ENCODE results near the gene HTRA3. TPM values are rescaled to one million over a fixed set of nuclear protein-coding genes. Genes with fewer than 3 reads are reported as not detected.

HTRA3 gene
- total and polyA plus RNA-seq, 2 of the 8 experiments (the other 6 are each of a cell fraction or from before 2014, with no cell fraction given): 3.2 to 5.8 TPM

DNA sequence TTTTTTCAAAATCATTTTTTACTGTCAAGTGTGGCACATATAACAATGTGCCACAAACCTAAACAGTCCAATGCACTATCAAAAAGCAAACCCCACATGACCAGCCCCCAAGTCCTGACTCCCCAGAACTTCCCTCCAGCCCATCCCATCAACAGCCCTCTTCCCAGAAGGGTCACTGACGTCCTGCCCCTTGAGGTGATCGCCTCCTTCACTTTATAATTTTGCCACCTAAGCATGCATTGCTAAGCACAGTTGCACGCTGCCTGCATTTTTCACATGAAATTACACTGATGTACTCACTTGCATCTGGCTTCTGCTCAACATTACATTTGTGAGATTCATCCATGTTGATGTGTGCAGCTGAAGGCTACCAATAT, 42.5 kb downstream of the HTRA3 start:
- Histone ChIP-seq H3K23ac (ENCODE audit: insufficient read length) (no peak overlapping the region), H3K79me1 (ENCODE audit: low read depth, low read length) (no peaks in the 10 kb centered on the region), H4K5ac (ENCODE audit: insufficient read length, low read depth, low read length) (no peak overlapping the region), H4K20me1 (replicated peaks in 1 of 2; ENCODE audit: control insufficient read depth in 1 of 2, insufficient read depth in 2 of 2, low read length in 2 of 2) (no peaks in the 10 kb centered on the region), H3K79me2 (ENCODE audit: control insufficient read depth in 1 of 2, insufficient read depth in 2 of 2, low read length in 2 of 2) (no peaks in the 10 kb centered on the region), H3K36me3 (ENCODE audit: control insufficient read depth in 2 of 4, insufficient read depth in 4 of 4, low read length in 3 of 4) (no peaks in the 10 kb centered on the region), H2AFZ (ENCODE audit: low read length) (no peak overlapping the region), H4K91ac (replicated peaks; ENCODE audit: insufficient read length, low read length) (no peak overlapping the region), H3K9ac (replicated peaks in 1 of 4; ENCODE audit: extremely low read depth in 1 of 4, low read depth in 3 of 4, low read length in 3 of 4) (no peak overlapping the region), H3K14ac (ENCODE audit: insufficient read length) (no peak overlapping the region), H2BK120ac (replicated peaks; ENCODE audit: low read depth, low read length) (no peak overlapping the region), H3K4me1 (replicated peaks in 1 of 4; ENCODE audit: control insufficient read depth in 3 of 4, insufficient read depth in 4 of 4, low read length in 3 of 4) (peaks cover 0 to 19% (median 12%) of the 10 kb centered on the region in 4 experiments; a peak in 6 of 7 replicates), H3K4me3 (ENCODE audit: extremely low read depth in 1 of 4, insufficient read depth in 2 of 4, low read depth in 3 of 4, low read length in 4 of 4) (no peak overlapping the region), H3K18ac (ENCODE audit: extremely low read depth, low read length) (no peak overlapping the region), H3K4me2 (ENCODE audit: insufficient read depth in 1 of 2, low read depth in 2 of 2, low read length in 2 of 2) (no peak overlapping the region), H2BK20ac (ENCODE audit: low read length) (no peak overlapping the region), H2AK5ac (ENCODE audit: low read depth, low read length) (no peak overlapping the region), H3K27ac (ENCODE audit: low read depth, low read length) (no peak overlapping the region), H3K4ac (replicated peaks; ENCODE audit: insufficient read length, low read depth, low read length) (no peak overlapping the region), H3K56ac (replicated peaks; ENCODE audit: insufficient read length, low read depth, low read length) (no peak overlapping the region), H2BK5ac (ENCODE audit: low read depth, low read length) (no peak overlapping the region), H4K8ac (ENCODE audit: extremely low read depth, insufficient read depth, low read length) (no peak overlapping the region), H3K23me2 (ENCODE audit: low read depth, low read length) (no peaks in the 10 kb centered on the region), H2BK15ac (ENCODE audit: low read length) (no peak overlapping the region), H2BK12ac (ENCODE audit: low read depth, low read length) (no peak overlapping the region), H3K9me3 (ENCODE audit: insufficient read depth in 2 of 2, low read depth in 1 of 2, low read length in 1 of 2) (no peaks in the 10 kb centered on the region; a peak in 2 of 4 replicates), H3K27me3 (replicated peaks in 1 of 4; ENCODE audit: control insufficient read depth in 3 of 4, extremely low read depth in 1 of 4, insufficient read depth in 3 of 4, low read length in 3 of 4) (peaks cover 0 to 4% (median 0%) of the 10 kb centered on the region in 4 experiments; a peak in 3 of 7 replicates)
- ChIA-PET POLR2A (ENCODE audit: partially characterized antibody) (no interaction called here), CTCF (ENCODE audit: partially characterized antibody) (interaction anchor here (0.7 to 2.9 kb wide), 7 partner anchors 8 to 296 kb away, joined by 3 to 13 read pairs (median 6); no protein-coding TSS in a partner anchor)
- no peak for DNase-seq (ENCODE audit: low read depth in 1 of 2, low spot score in 2 of 2)
- TF ChIP-seq HDAC2 (IDR thresholded peaks at IDR 0.05; ENCODE audit: borderline replicate concordance in 1 of 2, low read depth in 2 of 2, low read length in 2 of 2): no peak
- TF ChIP-seq SP2 (IDR thresholded peaks at IDR 0.05; ENCODE audit: low read length): no peak
- no peak for TF ChIP-seq EZH2 (IDR thresholded peaks at IDR 0.05; ENCODE audit: low read depth, low read length, severe bottlenecking)
- TF ChIP-seq MAFK (IDR thresholded peaks at IDR 0.05; ENCODE audit: low read depth, low read length): no peak
- WGBS, 2 experiments (ENCODE audit: extremely low coverage in 1 of 2, insufficient coverage in 1 of 2, insufficient read length in 1 of 2, insufficient replicate concordance in 2 of 2, low coverage in 1 of 2, low lambda C conversion rate in 2 of 2, missing lambda C conversion rate in 1 of 2): 90% methylated on average over 3 of the region's 3 CpGs; no CpG with 5 or more reads in 1 of the 2 experiments
- FAIRE-seq: no peak

All from H1 (cell line).